Adipose tissue (tissue), 3 donors: ENCODE results near the gene CDC42EP1. TPM values are rescaled to one million over a fixed set of nuclear protein-coding genes. Genes with fewer than 3 reads are reported as not detected.
"Not testable (repeated sequence)": the region's sequence is repeated elsewhere in the genome, so short reads cannot be mapped to it uniquely, and the experiment has no call there.

ENCODE experiments used
- H3K27ac ChIP-seq: one replicate; pipeline ENCODE4 v1.5.1; 2013; ENCODE audit warnings: low read depth, low read length
- WGBS, 3 donors: extraction: QIAGEN DNeasy Blood & Tissue Kit; methylation state at CpG; one replicate each; pipeline ENCODE4 v1.1.7; 2013; 5-methylcytosine and 5-hydroxymethylcytosine counted together
- polyA plus RNA-seq, 3 donors: library from polyadenylated mRNA; stranded (reverse); fragments of 200-250 nt; gene quantifications; one replicate each; pipeline ENCODE4 v1.2.3, GENCODE V29; 2013
- donor health status: healthy with polysubstance abuse.
- donor health status: Bipolar disorder and iron deficiency.
- donor health status: healthy.

CDC42EP1 gene
- polyA plus RNA-seq, 3 donors, result 52.7 to 66.6 (median 63.3) TPM

DNA sequence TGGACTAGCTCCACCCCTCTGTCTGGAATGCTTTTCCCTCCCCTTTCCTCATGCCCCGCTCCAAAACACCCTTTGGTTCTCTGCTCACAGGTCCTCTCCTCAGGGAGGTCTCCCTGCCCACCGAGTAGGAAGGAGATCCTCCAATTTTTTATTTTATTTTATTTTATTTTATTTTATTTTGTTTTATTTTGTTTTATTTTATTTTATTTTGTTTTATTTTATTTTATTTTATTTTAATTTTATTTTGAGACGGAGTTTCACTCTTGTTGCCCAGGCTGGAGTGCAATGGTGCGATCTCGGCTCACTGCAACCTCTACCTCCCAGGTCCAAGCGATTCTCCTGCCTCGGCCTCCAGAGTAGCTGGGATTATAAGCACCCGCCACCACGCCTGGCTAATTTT is 32.3 kb upstream of the CDC42EP1 start:
- 85 to 97% (median 95%) methylated on average over 9 of the region's 9 CpGs for WGBS, 3 donors
- not testable (repeated sequence) for H3K27ac ChIP-seq

GRCh38 chr22:37529652-37530345 is 30.5 kb upstream of the CDC42EP1 start:
- no peak overlapping the region for H3K27ac ChIP-seq
- WGBS, 3 donors, result 45 to 58% (median 55%) methylated on average over 2 of the region's 2 CpGs

- no peak overlapping the region for H3K27ac ChIP-seq
- WGBS, 3 donors, result 37 to 48% (median 46%) methylated on average over 9 of the region's 9 CpGs
These were observed 26.3 kb upstream of the CDC42EP1 start for GRCh38 chr22:37533995-37534394.

DNA sequence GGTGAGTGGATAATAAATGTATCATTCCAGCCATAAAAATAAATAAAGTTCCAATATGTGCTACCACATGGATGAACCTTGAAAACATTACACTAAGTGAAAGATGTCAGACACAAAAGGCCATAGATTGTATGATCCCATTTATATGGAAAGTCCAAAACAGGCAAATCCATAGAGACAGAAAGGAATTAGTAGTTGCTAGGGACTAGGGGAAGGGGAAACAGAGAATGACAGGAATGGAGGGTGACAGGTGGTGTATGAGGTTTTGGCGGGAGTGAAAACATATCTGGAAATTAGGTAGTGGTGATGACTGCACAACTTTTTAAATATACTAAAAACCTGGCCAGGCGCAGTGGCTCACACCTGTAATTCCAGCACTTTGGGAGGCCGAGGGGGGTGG is 25.8 kb upstream of the CDC42EP1 start:
- H3K27ac ChIP-seq, result no peak overlapping the region

GRCh38 chr22:37535159-37535558 is 25.1 kb upstream of the CDC42EP1 start:
- 72 to 94% (median 91%) methylated on average over 6 of the region's 6 CpGs for WGBS, 3 donors
- no peak overlapping the region for H3K27ac ChIP-seq

More for the DNA sequence above, 25.8 kb upstream of the CDC42EP1 start:
- 87 to 92% (median 89%) methylated on average over 3 of the region's 3 CpGs for WGBS, 3 donors

GRCh38 chr22:37538590-37539357 is 21.5 kb upstream of the CDC42EP1 start:
- WGBS, 3 donors, result 15 to 22% (median 16%) methylated on average over 20 of the region's 20 CpGs
- H3K27ac ChIP-seq, result no peak overlapping the region

DNA sequence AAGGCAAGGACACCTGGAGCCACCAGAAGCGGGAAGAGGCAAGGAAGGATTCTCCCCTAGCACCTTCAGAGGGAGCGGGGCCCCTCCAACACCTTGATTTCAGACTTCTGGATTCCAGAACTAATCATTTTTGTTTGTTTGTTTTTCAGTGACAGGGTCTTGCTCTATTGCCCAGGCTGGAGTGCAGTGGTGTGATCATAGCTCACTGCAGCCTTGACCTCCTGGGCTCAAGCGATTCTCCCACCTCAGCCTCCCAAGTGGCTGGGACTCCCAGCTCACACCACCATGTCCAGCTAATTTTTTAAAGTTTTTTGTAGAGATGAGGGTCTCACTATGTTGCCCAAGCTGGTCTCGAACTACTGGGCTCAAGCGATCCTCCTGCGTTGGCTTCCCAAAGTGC is 20.5 kb upstream of the CDC42EP1 start:
- WGBS, 3 donors, result 87 to 97% (median 93%) methylated on average over 6 of the region's 6 CpGs
- H3K27ac ChIP-seq, result not testable (repeated sequence)

DNA sequence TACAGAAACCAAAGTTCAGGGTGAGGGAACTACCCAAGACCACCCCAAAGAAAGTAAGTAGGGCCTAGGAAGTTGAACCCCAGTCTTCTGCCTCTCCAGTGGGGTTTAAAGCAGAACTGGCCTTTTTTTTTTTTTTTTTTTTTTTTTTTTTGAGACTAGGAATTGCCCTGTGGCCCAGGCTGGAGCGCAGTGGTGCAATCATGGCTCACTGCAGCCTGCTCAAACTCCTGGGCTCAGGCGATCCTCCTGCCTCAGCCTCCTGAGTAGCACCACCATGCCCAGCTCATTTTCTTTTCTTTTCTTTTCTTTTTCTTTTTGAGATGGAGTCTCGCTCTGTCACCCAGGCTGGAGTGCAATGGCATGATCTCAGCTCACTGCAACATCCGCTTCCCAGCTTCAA is 17.9 kb upstream of the CDC42EP1 start:
- not testable (repeated sequence) for H3K27ac ChIP-seq
- 94 to 96% (median 94%) methylated on average over 4 of the region's 4 CpGs for WGBS, 3 donors

- no peak overlapping the region for H3K27ac ChIP-seq
- WGBS, 3 donors, result 81 to 95% (median 94%) methylated on average over 7 of the region's 7 CpGs
These were observed 17.3 kb upstream of the CDC42EP1 start for GRCh38 chr22:37542959-37543358.

GRCh38 chr22:37544955-37545702 is 15.2 kb upstream of the CDC42EP1 start:
- WGBS, 3 donors, result 36 to 39% (median 38%) methylated on average over 11 of the region's 11 CpGs
- peak overlapping the region; percentile 65 for H3K27ac ChIP-seq

DNA sequence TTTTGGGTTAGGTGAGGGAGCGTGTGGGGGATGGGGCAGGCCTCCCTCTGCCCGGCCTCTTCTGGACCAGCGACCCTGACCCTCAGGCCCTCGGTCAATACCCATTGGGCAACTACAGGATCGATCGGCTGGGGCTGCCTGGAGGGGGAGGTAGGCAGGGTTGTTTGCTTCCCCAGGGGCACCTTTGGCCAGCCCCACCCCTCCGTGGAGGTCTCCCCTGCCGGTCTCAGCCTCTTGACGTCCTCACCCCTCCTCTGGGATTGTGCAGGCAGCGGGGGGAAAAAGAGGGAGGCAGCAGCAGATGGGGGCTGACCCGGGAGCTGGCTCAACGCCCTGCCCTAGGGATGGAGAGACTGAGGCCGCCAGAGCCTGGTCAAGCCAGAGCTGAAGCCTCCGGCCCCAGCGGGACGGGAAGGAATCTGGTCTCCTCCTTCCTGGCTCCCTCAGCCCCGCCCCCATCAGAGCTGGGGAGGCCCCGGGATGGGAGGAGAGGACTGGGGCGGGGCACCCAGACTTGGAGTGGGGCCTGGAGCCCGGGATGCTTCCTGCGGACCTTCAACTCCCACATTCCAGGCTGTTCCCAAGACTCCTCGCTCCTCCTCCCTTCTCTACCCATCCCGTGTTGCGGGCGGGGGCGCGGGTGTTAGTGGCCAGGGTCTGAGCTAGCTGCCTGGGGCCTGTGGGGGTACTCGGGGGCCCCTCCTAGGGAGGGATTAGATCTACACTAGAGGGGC is 14.4 kb upstream of the CDC42EP1 start:
- WGBS, 3 donors, result 4 to 13% (median 11%) methylated on average over 24 to 28 of the region's 28 CpGs

DNA sequence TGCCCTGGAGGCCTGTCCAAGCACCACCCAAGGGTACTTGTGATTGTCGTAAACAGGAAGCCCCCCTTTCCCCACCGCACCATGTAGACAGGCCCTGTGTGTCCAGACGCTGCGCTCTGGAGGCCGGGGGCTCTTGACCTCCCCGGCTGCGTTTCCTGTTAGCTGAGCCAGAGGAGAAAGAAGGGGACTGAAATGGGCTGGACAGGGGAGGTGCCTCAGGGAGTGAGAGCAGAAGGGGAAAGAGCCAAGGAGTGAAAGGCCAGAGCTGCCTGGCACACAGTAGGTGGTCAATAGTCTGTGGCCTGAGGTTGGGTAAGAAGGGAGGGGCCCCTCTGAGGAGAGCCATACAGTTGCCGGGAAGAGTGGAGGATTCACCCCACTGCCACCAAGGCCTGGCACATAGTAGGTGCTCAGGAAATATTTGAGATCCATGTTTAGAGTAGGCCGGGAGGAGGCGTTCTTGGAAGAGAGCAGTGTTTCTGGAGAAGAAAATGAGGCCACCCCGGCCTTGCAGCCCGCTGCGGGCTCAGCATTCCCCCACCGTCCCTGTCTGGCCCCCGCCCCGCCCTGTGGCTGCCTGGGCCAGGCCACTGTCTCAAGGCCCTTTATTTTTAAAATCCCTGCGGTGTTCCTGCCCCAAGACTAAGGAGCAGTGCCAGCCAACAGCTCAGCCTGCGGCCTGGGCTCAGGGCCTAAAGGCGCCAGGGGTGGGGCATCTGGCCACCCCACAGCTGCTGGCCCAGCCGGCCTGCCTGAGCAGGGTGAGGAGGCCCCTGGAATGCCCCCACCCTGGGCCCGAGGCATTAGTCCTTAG is 13.6 kb upstream of the CDC42EP1 start:
- H3K27ac ChIP-seq, result peak overlapping the region; percentile 55
- whole genome bisulfite sequencing, 3 donors, result 26 to 34% (median 31%) methylated on average over 21 of the region's 21 CpGs

More for the DNA sequence above, 14.4 kb upstream of the CDC42EP1 start:
- H3K27ac ChIP-seq, result peak overlapping the region; percentile 65

DNA sequence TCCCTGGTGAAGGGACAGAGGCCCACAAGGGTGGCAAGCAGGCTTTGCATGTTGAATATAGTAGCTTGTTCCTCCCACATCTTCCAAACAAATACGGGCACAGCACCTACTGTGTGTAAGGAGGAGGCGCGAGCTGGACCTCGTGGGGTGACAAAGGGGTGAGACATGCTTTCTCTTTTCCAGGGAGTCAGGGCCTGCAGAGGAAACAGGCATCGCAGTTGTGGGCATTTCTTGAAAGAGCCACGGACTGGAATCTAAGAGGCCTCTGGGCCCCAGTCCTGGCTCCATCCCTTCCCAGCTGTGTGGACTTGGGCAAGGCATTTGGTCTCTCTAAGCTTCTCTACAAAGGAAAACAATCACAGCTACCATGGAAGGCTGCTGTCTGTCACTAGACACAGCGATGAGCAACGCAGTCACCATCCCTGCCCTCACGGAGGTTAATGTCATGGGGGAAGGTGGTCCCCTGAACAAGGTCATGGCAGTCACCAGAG is 13.0 kb upstream of the CDC42EP1 start:
- 49 to 63% (median 54%) methylated on average over 9 of the region's 9 CpGs for WGBS, 3 donors
- no peak overlapping the region for H3K27ac ChIP-seq

GRCh38 chr22:37549704-37550059 is 10.6 kb upstream of the CDC42EP1 start:
- WGBS, 3 donors, result 18 to 53% (median 33%) methylated on average over 5 of the region's 5 CpGs

DNA sequence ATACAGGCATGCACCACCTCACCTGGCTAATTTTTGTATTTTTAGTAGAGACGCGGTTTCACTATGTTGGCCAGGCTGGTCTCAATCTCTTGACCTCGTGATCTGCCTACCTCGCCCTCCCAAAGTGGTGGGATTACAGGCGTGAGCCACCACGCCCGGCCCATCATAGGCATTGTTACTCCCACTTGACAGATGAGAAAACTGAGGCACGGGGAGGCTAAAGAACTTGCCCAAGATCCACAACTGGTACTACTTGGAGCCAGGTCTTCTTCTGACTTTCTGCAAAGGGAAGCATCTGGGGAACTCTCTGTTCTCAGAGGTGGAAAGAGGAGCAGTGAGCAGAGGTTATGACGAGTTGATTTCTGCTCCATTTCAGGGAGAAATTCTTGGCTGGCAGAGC is 9.4 kb upstream of the CDC42EP1 start:
- H3K27ac ChIP-seq, result not testable (repeated sequence)
- 82 to 89% (median 83%) methylated on average over 9 of the region's 9 CpGs for WGBS, 3 donors

More at GRCh38 chr22:37549704-37550059, 10.6 kb upstream of the CDC42EP1 start:
- H3K27ac ChIP-seq, result no peak overlapping the region

GRCh38 chr22:37551981-37552380 is 8.3 kb upstream of the CDC42EP1 start:
- WGBS, 3 donors, result 57 to 73% (median 60%) methylated on average over 6 of the region's 6 CpGs
- H3K27ac ChIP-seq, result peak overlapping the region; percentile 2

DNA sequence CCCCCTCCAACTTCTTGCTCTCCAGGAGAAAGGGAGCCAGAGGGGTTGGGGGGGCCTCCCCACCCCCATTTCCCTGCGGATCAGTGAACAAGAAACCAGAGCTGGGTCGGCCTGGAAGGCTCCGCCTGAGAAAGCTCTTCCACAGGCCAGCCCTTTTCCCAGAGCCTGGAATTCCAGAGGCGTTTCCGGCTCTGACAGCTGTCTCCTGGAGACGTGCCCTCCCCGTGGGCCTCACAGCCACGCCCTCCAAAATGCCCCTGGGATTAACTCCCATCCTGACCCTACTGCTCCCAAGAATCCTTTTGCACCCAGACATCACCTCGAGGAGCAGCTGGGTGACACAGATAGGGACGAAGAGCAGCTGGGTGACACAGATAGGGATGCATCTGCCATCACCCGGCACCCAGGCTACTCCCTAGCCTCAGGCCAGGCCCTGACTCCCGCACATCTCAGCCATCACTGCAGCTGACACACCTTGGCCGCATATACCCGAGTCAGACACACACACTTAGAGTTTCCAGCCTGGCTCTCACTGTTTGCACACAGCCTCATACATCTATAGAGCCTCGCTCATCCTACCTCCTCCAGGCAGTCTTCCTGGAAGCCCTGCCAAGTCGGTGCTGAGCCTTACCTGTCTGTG is 7.6 kb upstream of the CDC42EP1 start:
- WGBS, 3 donors, result 40 to 56% (median 41%) methylated on average over 16 of the region's 16 CpGs
- peak overlapping the region; percentile 2 for H3K27ac ChIP-seq
